ENCODE results near the gene HOXB4. TPM values are rescaled to one million over a fixed set of nuclear protein-coding genes. Genes with fewer than 3 reads are reported as not detected.
A peak's percentile ranks its signal among the peaks of the same experiment; 100 is the strongest.

HOXB4 gene
- total RNA-seq, 2 experiments from 2014 or later, result 0.16 to 0.17 TPM

DNA sequence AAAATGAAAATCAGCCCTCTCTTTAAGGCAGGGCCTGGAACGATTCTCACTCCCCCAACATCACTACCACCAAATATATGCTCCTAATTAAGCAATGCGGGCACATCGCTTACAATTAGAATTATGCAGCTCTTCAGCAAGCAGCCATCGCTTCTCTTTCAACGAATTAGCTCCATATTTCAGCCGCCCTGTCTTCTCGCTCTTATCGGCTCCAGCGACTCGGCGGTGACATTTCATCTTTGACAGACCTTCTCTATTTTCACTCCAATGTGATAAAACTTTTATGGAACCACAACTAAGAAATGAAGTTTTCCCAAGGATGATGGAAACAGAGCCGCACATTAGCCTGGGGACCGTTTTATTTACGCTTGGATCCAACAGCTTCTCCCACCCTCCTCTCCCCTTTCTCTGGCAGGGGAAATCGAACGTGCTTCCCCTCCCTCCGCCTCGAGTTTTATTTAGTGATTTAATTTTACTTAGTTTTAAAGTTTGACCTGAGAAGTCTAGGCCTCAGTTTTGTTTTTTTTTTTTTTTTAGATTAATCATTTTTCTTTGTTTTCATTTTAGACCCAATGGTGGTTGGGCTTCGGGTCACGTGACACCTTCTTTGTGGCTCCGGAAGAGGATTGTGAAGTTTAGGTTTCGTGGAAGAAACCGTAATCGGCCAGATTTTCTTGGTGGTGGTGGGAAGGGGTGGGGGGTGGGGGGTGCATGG, 30.2 kb downstream of the HOXB4 start:
- peaks cover 52% of the 10 kb centered on the region for H3K27me3 Mint-ChIP-seq
- no peaks in the 10 kb centered on the region for H3K27me3 ChIP-seq (ENCODE audit: control insufficient read depth in 1 of 2, insufficient read depth in 2 of 2, low read length in 2 of 2)
- peak overlapping the region; percentile 70 for H3K4me3 Mint-ChIP-seq
- ATAC-seq (ENCODE audit: poor library complexity) (no peak), DNase-seq (peak in 9 of 14 experiments; percentile 27 to 81 (median 44))
- no peaks in the 10 kb centered on the region for H3K9me3 Mint-ChIP-seq
- POLR2A ChIA-PET, result interaction anchor here (1.0 kb wide), 1 partner anchor 7 kb away, joined by 7 read pairs; no protein-coding TSS in a partner anchor
- peaks cover 38% of the 10 kb centered on the region for H3K4me1 Mint-ChIP-seq (ENCODE audit: low read depth)
- TF ChIP-seq, protein P1, sequence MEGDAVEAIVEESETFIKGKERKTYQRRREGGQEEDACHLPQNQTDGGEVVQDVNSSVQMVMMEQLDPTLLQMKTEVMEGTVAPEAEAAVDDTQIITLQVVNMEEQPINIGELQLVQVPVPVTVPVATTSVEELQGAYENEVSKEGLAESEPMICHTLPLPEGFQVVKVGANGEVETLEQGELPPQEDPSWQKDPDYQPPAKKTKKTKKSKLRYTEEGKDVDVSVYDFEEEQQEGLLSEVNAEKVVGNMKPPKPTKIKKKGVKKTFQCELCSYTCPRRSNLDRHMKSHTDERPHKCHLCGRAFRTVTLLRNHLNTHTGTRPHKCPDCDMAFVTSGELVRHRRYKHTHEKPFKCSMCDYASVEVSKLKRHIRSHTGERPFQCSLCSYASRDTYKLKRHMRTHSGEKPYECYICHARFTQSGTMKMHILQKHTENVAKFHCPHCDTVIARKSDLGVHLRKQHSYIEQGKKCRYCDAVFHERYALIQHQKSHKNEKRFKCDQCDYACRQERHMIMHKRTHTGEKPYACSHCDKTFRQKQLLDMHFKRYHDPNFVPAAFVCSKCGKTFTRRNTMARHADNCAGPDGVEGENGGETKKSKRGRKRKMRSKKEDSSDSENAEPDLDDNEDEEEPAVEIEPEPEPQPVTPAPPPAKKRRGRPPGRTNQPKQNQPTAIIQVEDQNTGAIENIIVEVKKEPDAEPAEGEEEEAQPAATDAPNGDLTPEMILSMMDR (IDR thresholded peaks at IDR 0.05), result no peak
- H3K36me3 Mint-ChIP-seq (ENCODE audit: low read depth), result no peaks in the 10 kb centered on the region
- peak overlapping the region; percentile 21 for H3K4me3 ChIP-seq (ENCODE audit: low read length)
- CTCF ChIA-PET, result interaction anchor here (1.2 to 1.6 kb wide), 2 partner anchors 10 to 55 kb away, joined by 3 to 8 read pairs; no protein-coding TSS in a partner anchor
- H3K36me3 ChIP-seq (ENCODE audit: insufficient read depth, low read length), result peaks cover 2% of the 10 kb centered on the region
- H3K27ac ChIP-seq (ENCODE audit: low read depth in 1 of 2, low read length in 2 of 2), result peak overlapping the region; percentile 49 to 60
- H3K27ac Mint-ChIP-seq, result peak overlapping the region; percentile 79
- peaks cover 48% of the 10 kb centered on the region for H3K4me1 ChIP-seq (ENCODE audit: insufficient read depth, low read length)
- intact Hi-C loops (cut with DNase I, micrococcal nuclease), result no loop called here
- H3K9me3 ChIP-seq (ENCODE audit: control insufficient read depth in 1 of 2, insufficient read depth in 1 of 2, low read length in 2 of 2), result no peaks in the 10 kb centered on the region

DNA sequence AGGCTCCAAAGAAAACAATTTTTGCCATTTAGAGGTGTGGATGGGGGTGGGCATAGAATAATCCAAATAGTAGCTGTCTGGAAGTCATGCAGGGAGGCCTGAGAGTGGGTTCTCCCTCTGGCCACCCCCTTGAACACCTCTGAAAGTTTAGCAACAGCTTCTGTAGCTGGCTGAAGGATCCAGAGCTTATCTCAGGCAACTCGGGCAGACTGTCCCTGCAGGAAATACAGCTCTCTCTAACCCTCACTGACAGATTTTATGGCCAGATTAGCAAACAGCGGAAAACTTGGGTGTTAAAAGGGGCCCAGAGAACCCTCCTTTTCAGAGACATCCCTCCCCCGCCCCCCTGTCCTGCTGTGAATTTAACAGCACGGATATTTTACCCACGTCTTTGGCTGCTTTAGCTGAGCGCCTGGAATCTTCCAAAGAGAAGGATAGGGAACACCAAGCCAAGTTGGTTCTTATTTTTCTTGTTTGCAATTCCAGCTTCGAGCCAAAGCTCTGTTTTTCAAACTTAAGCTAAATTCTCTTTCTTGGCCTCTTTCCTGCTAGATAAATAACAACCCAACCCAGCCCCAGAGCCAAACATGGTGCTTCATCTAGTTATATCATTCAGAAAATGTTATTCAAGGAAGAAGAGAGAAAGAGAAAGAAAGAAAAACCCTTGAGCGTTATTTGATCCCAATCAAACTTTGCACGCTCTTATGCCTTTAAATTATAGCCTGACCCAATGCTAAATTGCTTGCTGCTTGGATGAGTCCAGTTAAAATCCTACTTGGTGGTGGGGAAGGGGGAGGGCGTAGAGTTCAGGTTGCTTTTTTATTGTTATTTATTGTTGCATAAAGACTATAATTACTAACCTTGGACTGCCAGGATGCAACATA, 31.0 kb downstream of the HOXB4 start:
- peak overlapping the region; percentile 50 for H3K4me3 Mint-ChIP-seq
- CTCF ChIA-PET, result interaction anchor here (1.6 kb wide), 1 partner anchor 54 kb away, joined by 8 read pairs; no protein-coding TSS in a partner anchor
- TF ChIP-seq, protein P1 (IDR thresholded peaks at IDR 0.05), result no peak
- DNase-seq (peak in 3 of 14 experiments; percentile 29 to 38 (median 31)), ATAC-seq (ENCODE audit: poor library complexity) (no peak)
- H3K9me3 Mint-ChIP-seq, result no peaks in the 10 kb centered on the region
- Histone ChIP-seq H3K4me3 (ENCODE audit: low read length) (peak overlapping the region; percentile 21), H3K27ac (ENCODE audit: low read depth in 1 of 2, low read length in 2 of 2) (peak overlapping the region; percentile 31 to 49), H3K36me3 (ENCODE audit: insufficient read depth, low read length) (peaks cover 2% of the 10 kb centered on the region), H3K27me3 (ENCODE audit: control insufficient read depth in 1 of 2, insufficient read depth in 2 of 2, low read length in 2 of 2) (no peaks in the 10 kb centered on the region), H3K9me3 (ENCODE audit: control insufficient read depth in 1 of 2, insufficient read depth in 1 of 2, low read length in 2 of 2) (no peaks in the 10 kb centered on the region), H3K4me1 (ENCODE audit: insufficient read depth, low read length) (peaks cover 54% of the 10 kb centered on the region)
- peak overlapping the region; percentile 79 for H3K27ac Mint-ChIP-seq
- intact Hi-C loops (cut with DNase I, micrococcal nuclease), result no loop called here
- peaks cover 45% of the 10 kb centered on the region for H3K4me1 Mint-ChIP-seq (ENCODE audit: low read depth)
- POLR2A ChIA-PET, result interaction anchor here (1.0 kb wide), 1 partner anchor 8 kb away, joined by 7 read pairs; no protein-coding TSS in a partner anchor
- H3K36me3 Mint-ChIP-seq (ENCODE audit: low read depth), result no peaks in the 10 kb centered on the region
- H3K27me3 Mint-ChIP-seq, result peaks cover 56% of the 10 kb centered on the region

DNA sequence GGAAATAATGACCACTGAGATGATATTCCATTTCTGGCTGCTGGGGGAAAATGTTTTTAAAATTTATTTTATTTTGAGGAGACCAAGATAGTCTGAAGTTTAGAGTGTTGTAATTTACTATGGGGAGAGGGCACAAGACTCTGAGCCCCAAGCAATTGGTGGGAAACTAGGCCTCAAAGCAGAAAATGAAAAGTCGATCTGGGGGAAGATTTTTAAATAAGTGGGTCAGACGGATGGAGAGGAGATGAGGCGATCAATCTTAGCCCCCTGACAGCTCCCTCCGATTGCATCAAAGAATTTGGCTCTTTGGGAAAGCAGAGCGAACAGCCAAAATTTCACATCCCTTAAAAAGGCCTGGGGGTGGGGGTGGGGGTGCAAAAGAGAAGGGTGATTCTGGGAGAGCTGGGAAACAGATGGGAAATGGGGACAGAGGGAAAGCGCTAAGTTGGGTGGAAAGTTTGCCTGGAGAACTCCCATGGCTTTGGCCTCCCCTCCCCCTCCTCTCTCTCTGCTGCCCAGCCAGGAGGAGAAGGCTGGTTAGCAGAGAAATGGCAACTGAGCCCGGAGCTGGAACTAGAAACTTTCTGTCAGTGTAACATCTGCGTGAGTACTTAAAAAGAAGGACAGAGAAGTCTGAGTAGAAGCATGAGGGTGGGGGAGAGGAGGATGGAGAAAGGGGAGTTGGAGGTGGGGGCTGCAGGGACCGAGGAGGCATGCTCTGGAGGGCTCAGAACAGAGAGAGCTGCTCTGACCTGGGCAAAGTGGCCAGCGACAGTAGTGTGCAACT, 31.8 kb downstream of the HOXB4 start:
- H3K4me3 Mint-ChIP-seq, result peak overlapping the region; percentile 49

More for the DNA sequence above, 31.8 kb downstream of the HOXB4 start:
- CTCF ChIA-PET, result interaction anchor here (1.6 kb wide), 1 partner anchor 53 kb away, joined by 8 read pairs; no protein-coding TSS in a partner anchor
- Mint-ChIP-seq H3K9me3 (no peaks in the 10 kb centered on the region), H3K27ac (peak overlapping the region; percentile 79), H3K36me3 (ENCODE audit: low read depth) (no peaks in the 10 kb centered on the region), H3K4me1 (ENCODE audit: low read depth) (peaks cover 48% of the 10 kb centered on the region), H3K27me3 (peaks cover 57% of the 10 kb centered on the region)
- no peaks in the 10 kb centered on the region for H3K36me3 ChIP-seq (ENCODE audit: insufficient read depth, low read length)
- ATAC-seq (ENCODE audit: poor library complexity), result no peak
- DNase-seq, result no peak
- TF ChIP-seq, protein P1 (IDR thresholded peaks at IDR 0.05), result no peak
- POLR2A ChIA-PET, result interaction anchor here (1.0 kb wide), 1 partner anchor 9 kb away, joined by 7 read pairs; no protein-coding TSS in a partner anchor
- H3K4me1 ChIP-seq (ENCODE audit: insufficient read depth, low read length), result peaks cover 61% of the 10 kb centered on the region
- no peaks in the 10 kb centered on the region for H3K27me3 ChIP-seq (ENCODE audit: control insufficient read depth in 1 of 2, insufficient read depth in 2 of 2, low read length in 2 of 2)
- no peaks in the 10 kb centered on the region for H3K9me3 ChIP-seq (ENCODE audit: control insufficient read depth in 1 of 2, insufficient read depth in 1 of 2, low read length in 2 of 2)
- intact Hi-C loops (cut with DNase I, micrococcal nuclease), result no loop called here
- H3K4me3 ChIP-seq (ENCODE audit: low read length), result peak overlapping the region; percentile 21
- H3K27ac ChIP-seq (ENCODE audit: low read depth in 1 of 2, low read length in 2 of 2), result peak overlapping the region in 1 of 2 donors; percentile 77
